ENCODE data around the gene PODXL.

DNA sequence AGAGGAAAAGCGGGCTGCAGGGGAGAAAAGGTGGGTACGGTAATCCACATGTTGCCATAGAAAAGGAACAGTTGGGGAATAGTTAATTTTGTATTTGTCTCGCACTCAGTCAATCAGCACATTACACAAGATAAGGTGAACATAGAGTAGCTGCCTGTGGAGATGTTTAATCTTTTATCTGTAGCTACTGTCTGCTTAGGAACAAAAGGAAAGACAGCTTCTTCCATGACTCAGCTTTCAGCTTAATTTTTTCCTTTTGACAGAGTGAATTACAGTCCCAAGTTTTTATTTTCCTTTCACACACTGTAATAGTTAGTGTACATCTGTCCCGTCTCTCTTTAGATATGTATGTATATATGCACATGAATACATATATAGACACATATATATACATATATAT lies 39.3 kb upstream of the PODXL start:
- TF ChIP-seq EZH2 (IDR thresholded peaks at IDR 0.05) (no peak), POLR2AphosphoS5 (IDR thresholded peaks at IDR 0.05; ENCODE audit: borderline replicate concordance, low read depth, low read length) (no peak)
